HUES64 (cell line): Measurements from ENCODE around the gene AGTR1.
"Not testable (repeated sequence)": the region's sequence is repeated elsewhere in the genome, so short reads cannot be mapped to it uniquely, and the experiment has no call there.

Experiments used
- H3K27ac ChIP-seq: 2 replicates; pipeline ENCODE4 v1.7.0; 2013; ENCODE audit warnings: low read depth, low read length, inconsistent platforms
- H3K27me3 ChIP-seq: 2 replicates; pipeline ENCODE4 v1.6.1; 2013; ENCODE audit warnings: mild to moderate bottlenecking, low read length; ENCODE audit not compliant: insufficient read depth
- H3K36me3 ChIP-seq: 2 replicates; pipeline ENCODE4 v1.6.1; 2013; ENCODE audit warnings: mild to moderate bottlenecking, low read length; ENCODE audit not compliant: insufficient read depth
- H3K4me1 ChIP-seq: 2 replicates; pipeline ENCODE4 v1.6.1; 2013; ENCODE audit warnings: mild to moderate bottlenecking, low read length, moderate library complexity; ENCODE audit not compliant: insufficient read depth
- H3K4me3 ChIP-seq: 2 replicates; pipeline ENCODE4 v1.5.1; 2013; ENCODE audit warnings: mild to moderate bottlenecking, low read length, moderate library complexity
- H3K9ac ChIP-seq: 2 replicates; pipeline ENCODE4 v1.6.1; 2013; ENCODE audit warnings: mild to moderate bottlenecking, low read depth, low read length
- H3K9me3 ChIP-seq: 2 replicates; pipeline ENCODE4 v1.6.1; 2013; ENCODE audit warnings: low read depth, low read length; ENCODE audit not compliant: insufficient read depth
- WGBS: fragments of 150-250, 120-280 bp; methylation state at CpG from one replicate; pipeline ENCODE4 v1.1.7; 2013; ENCODE audit warnings: missing lambda C conversion rate; 5-methylcytosine and 5-hydroxymethylcytosine counted together

The AGTR1 gene

DNA sequence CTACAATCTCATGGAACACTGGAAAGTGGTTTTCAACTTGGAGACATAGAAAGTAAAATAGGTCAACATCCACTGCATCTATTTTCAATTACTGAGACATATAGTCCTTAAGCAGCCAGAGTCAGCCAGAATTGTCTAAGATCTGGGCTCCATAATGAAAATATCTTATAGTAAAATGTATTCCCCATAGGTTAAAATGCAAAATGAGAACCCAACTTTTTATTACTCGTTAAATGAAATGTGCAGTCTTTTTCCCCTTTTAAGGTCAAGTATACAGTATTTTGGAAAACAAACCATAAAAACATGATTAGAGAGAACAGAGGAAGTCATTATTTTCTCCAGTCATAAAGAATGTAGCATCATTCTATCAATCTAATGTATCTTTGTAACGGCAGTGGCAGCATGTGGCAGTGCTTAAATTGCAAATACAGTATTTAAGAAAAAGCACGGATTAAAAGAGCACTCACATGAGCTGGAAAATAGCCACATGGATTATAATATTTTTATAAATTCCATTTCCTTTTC lies 65.5 kb downstream of the AGTR1 start:
- Histone ChIP-seq H3K4me3 (no peak overlapping the region), H3K27me3 (no peaks in the 10 kb centered on the region), H3K9me3 (no peaks in the 10 kb centered on the region), H3K27ac (no peak overlapping the region), H3K4me1 (0 out of 2 replicates have a peak, but pooled peaks cover 6% of the 10 kb centered on the region), H3K9ac (no peak overlapping the region), H3K36me3 (no peaks in the 10 kb centered on the region)
- WGBS, result 100% methylated on average over 2 of the region's 3 CpGs

DNA sequence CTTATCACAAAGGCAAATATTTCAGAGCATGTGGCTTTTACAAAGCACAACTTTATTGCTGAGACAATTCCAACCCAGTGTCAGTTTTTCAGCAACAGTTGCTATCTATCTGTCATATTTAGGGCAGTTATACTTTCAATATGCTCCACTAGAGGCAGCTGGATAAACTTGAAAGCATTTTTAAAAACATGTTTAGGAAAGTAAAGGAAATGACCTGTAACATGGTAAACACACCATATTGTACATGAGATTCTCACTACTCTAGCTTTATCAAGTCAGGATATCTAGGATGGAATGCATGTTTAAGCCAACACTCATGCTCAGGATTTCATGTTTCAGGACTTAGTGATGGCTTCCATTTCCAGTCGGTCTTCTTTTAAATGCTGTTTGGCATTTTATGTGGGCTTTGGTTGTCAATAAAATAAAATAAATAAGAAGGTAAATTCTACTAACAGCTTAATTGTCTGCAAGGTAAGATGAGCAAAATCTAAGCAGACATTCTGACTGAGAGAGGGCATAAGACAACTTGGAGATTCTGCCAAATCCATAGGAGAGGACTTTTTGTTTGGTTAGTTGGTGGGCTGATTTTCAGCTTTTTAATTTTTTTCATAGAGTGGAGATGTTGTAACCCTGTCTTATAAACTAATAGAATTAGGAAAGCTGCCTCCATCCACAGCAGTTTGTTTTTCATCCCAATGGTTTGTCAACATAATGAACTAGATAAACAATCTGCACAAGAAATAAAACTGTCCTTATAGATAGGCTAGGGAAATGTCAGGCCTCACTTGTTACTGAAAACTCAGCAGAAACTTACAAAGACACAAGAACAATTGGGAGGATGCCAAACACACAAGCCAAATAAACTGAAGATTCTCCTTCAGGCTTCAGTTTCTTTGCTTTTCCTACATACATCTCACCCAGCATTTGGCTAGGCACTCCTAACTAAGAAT lies 66.6 kb downstream of the AGTR1 start:
- no peak overlapping the region for H3K27ac ChIP-seq
- H3K27me3 ChIP-seq, result no peaks in the 10 kb centered on the region
- H3K9me3 ChIP-seq, result no peaks in the 10 kb centered on the region
- H3K4me3 ChIP-seq, result no peak overlapping the region
- 0 out of 2 replicates have a peak, but pooled peaks cover 6% of the 10 kb centered on the region for H3K4me1 ChIP-seq
- 92% methylated on average over 1 of the region's 1 CpG for WGBS
- no peaks in the 10 kb centered on the region for H3K36me3 ChIP-seq
- H3K9ac ChIP-seq, result no peak overlapping the region

DNA sequence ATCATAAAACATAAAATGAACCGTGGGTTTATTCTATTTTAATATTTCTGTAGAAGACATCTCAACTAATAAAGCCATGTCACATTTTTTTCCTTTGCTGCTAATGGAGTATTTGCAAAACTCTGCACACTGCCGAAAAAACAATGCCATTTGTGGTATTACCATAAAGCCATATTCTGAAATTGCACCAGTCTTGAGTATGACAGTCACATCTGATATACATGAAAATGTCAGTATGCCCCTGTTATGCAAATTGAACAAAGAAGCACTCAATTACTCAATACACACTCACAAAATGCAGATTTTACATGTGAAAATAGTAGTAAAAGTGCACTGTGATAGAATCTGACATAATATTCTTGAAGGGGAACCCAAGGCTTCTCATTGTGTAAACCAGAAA lies 74.7 kb downstream of the AGTR1 start:
- H3K4me1 ChIP-seq, result no peaks in the 10 kb centered on the region
- H3K4me3 ChIP-seq, result no peak overlapping the region
- no peaks in the 10 kb centered on the region for H3K27me3 ChIP-seq
- 50% methylated on average over 2 of the region's 2 CpGs for WGBS
- H3K27ac ChIP-seq, result no peak overlapping the region
- H3K9me3 ChIP-seq, result no peaks in the 10 kb centered on the region
- H3K9ac ChIP-seq, result no peak overlapping the region
- H3K36me3 ChIP-seq, result no peaks in the 10 kb centered on the region

DNA sequence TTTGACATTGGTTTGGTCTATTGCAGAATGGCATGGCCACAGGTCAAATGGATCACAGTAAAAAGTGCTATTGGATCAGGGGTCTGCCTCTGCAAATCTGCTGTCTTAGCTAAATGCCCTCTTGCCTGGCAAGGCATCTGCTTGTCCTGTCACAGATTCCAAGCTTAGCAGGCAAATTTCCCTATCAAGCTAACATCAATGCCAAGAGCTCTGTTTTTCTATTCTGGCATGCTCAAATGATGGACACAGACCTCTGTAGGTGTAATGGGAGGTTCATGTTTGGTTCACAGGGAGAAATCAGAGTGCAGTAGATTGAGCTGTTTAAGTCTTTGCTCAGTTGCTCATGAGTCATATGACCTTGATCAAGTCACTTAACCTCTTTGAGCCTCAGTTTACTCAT lies 75.1 kb downstream of the AGTR1 start:
- Histone ChIP-seq H3K36me3 (no peaks in the 10 kb centered on the region), H3K4me3 (no peak overlapping the region), H3K27me3 (no peaks in the 10 kb centered on the region), H3K9me3 (no peaks in the 10 kb centered on the region), H3K9ac (no peak overlapping the region), H3K27ac (no peak overlapping the region), H3K4me1 (no peaks in the 10 kb centered on the region)

DNA sequence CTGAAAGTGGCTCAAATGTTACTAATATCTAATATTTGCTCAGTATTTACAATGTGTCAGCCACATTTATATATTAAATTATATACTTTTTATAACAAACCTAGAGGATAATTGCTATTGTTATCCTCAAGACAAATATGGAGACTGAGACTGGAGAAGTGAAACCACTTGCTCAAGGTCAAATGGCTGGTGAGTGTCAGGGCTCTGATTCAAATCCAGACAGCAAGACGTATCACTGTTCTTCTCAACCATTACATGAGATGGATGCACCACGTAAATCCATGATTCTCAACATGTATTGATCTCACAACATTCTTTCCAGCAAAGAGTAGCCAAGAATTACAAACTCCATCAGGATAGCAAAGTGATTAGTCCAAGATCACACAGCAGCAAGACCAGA lies 76.1 kb downstream of the AGTR1 start:
- Histone ChIP-seq H3K27ac (no peak overlapping the region), H3K36me3 (no peaks in the 10 kb centered on the region), H3K27me3 (no peaks in the 10 kb centered on the region), H3K4me3 (no peak overlapping the region), H3K9ac (no peak overlapping the region), H3K4me1 (no peaks in the 10 kb centered on the region), H3K9me3 (no peaks in the 10 kb centered on the region)
- WGBS, result 96% methylated on average over 2 of the region's 2 CpGs

DNA sequence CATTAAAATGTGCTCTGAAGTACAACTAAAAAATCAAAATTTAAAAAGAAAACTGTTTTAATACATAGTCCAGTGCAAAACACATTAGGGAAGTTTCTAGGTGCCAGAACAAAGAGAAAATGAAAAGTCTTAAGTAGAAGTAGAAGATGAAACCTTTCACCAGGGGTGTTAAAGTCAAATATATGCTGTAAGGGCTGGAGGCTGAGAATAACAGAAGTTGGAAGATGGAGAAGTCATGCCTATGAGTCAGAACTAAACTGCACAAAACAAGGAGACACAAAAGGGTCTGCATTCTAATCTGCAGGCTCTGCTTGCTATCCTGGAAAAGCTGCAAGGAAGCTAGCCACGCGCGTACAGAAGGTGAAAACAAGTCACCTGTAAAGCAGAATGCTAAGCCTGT lies 81.2 kb downstream of the AGTR1 start:
- Histone ChIP-seq H3K27me3 (no peaks in the 10 kb centered on the region), H3K4me1 (no peaks in the 10 kb centered on the region), H3K9me3 (no peaks in the 10 kb centered on the region), H3K27ac (no peak overlapping the region), H3K9ac (no peak overlapping the region), H3K4me3 (no peak overlapping the region), H3K36me3 (no peaks in the 10 kb centered on the region)
- WGBS, result 97% methylated on average over 3 of the region's 3 CpGs

DNA sequence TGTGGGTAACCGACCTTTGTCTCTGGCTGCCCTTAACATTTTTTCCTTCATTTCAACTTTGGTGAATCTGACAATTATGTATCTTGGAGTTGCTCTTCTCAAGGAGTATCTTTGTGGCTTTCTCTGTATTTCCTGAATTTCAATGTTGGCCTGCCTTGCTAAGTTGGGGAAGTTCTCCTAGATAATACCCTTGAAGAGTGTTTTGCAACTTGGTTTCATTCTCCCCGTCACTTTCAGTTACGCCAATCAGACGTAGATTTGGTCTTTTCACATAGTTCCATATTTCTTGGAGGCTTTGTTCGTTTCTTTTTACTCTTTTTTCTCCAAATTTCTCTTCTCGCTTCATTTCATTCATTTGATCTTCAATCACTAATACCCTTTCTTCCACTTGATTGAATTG lies 87.3 kb downstream of the AGTR1 start:
- H3K9ac ChIP-seq, H3K27me3 ChIP-seq, H3K4me3 ChIP-seq, H3K27ac ChIP-seq, H3K36me3 ChIP-seq: not testable (repeated sequence)
- H3K4me1 ChIP-seq, result peaks cover 10% of the 10 kb centered on the region
- peaks cover 12% of the 10 kb centered on the region for H3K9me3 ChIP-seq
- WGBS, result 92% methylated on average over 6 of the region's 6 CpGs

DNA sequence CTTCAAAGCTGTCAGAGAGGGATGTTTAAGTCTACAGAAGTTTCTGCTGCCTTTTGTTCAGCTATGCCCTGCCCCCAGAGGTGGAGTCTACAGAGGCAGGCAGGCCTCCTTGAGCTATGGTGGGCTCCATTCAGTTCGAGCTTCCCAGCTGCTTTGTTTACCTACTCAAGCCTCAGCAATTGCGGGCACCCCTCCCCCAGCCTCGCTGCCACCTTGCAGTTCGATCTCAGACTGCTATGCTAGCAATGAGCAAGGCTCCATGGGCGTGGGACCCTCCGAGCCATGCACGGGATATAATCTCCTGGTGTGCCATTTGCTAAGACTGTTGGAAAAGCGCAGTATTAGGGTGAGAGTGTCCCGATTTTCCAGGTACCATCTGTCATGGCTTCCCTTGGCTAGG lies 88.5 kb downstream of the AGTR1 start:
- H3K27me3 ChIP-seq, H3K36me3 ChIP-seq, H3K9ac ChIP-seq, H3K27ac ChIP-seq, H3K4me3 ChIP-seq: not testable (repeated sequence)
- Histone ChIP-seq H3K9me3 (peaks cover 12% of the 10 kb centered on the region), H3K4me1 (peaks cover 10% of the 10 kb centered on the region)
- WGBS, result 95% methylated on average over 9 of the region's 9 CpGs

DNA sequence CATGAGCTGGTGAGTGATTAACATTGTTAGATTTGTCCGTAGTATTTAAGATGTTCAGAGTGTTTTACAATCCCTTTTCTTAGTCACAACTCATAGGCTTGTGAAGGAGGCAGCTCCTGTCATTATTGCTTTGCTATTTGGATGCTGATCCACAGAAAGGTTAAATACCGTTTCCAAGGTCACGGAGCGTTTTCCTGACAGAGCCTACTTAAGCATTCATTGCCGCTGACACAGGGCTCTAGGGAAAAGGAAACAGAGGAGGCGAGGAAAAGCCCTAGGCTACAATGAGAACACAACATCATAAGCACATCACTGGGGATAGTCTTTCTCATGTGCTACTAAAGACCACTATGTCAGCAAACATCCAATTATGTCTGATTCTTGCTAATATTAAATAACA lies 91.4 kb downstream of the AGTR1 start:
- no peak overlapping the region for H3K27ac ChIP-seq
- H3K9ac ChIP-seq, result no peak overlapping the region
- H3K4me3 ChIP-seq, result no peak overlapping the region
- peaks cover 12% of the 10 kb centered on the region for H3K9me3 ChIP-seq
- H3K36me3 ChIP-seq, result no peaks in the 10 kb centered on the region
- peaks cover 10% of the 10 kb centered on the region for H3K4me1 ChIP-seq
- no peaks in the 10 kb centered on the region for H3K27me3 ChIP-seq
- WGBS, result 39% methylated on average over 5 of the region's 6 CpGs

DNA sequence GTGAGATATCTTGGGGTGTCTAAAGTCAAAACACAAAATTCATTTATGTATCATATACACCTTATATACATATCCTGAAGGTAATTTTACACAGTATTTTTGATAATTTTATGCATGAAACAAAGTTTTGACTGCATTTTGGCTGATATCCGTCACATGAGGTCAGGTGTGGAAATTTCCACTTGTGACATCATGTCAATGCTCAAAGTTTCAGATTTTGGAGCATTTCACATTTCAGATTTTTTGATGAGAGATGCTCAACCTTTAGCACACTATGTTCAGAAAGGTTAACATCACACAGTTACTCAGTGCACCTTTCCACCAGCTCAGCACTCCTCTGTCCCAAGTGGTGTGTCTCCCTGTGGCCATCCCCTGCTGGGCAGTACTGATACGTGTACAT lies 92.2 kb downstream of the AGTR1 start:
- Histone ChIP-seq H3K27me3 (no peaks in the 10 kb centered on the region), H3K27ac (no peak overlapping the region), H3K36me3 (no peaks in the 10 kb centered on the region), H3K4me3 (no peak overlapping the region), H3K9ac (no peak overlapping the region), H3K9me3 (peaks cover 12% of the 10 kb centered on the region), H3K4me1 (peaks cover 16% of the 10 kb centered on the region)
- 96% methylated on average over 2 of the region's 2 CpGs for WGBS

DNA sequence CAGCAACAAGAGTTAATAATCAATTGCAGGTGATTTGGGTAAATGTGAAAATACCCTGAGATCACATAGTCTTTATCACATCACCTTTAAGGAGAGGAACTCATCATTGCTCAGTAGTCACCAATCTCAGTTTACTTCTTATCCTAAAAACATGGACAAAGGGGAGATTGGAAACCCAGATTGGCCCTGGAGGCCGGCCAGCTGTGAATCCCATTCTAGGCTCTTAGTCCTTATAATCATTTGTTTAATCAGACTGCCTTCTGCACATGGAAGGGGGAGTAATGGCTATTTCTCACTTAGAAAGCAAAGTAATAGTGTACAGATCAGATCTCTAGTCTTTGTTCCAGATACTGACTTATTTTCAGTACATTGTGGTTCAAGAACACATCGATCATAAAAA lies 92.7 kb downstream of the AGTR1 start:
- Histone ChIP-seq H3K27ac (no peak overlapping the region), H3K27me3 (no peaks in the 10 kb centered on the region), H3K9ac (no peak overlapping the region), H3K9me3 (peaks cover 12% of the 10 kb centered on the region), H3K4me3 (no peak overlapping the region), H3K36me3 (no peaks in the 10 kb centered on the region), H3K4me1 (peaks cover 16% of the 10 kb centered on the region)
- 92% methylated on average over 2 of the region's 2 CpGs for WGBS
